ENCODE results near the gene SNAPC2.
"Not testable (repeated sequence)": the region's sequence is repeated elsewhere in the genome, so short reads cannot be mapped to it uniquely, and the experiment has no call there.

Gene SNAPC2

GRCh38 chr19:7879111-7879807 is 40.9 kb upstream of the SNAPC2 start:
- no peaks in the 10 kb centered on the region for H3K36me3 ChIP-seq (ENCODE audit: insufficient read depth, low read length)
- peaks cover 4% of the 10 kb centered on the region; the same call in 1 of the 2 replicates for H3K27me3 ChIP-seq (ENCODE audit: insufficient read depth, low read length)
- no peak overlapping the region for H3K27ac ChIP-seq (ENCODE audit: low read depth, low read length)
- no peak overlapping the region for H3K4me3 ChIP-seq (ENCODE audit: low read length)
- no peaks in the 10 kb centered on the region for H3K4me1 ChIP-seq (ENCODE audit: insufficient read depth, low read length)
- WGBS, result 91% methylated on average over 18 of the region's 18 CpGs
- no peaks in the 10 kb centered on the region for H3K9me3 ChIP-seq (ENCODE audit: insufficient read depth, low read depth, low read length)
- no peak overlapping the region for H3K9ac ChIP-seq (ENCODE audit: low read depth, low read length)

GRCh38 chr19:7879836-7880235 is 40.3 kb upstream of the SNAPC2 start:
- WGBS, result 96% methylated on average over 17 of the region's 19 CpGs
- no peaks in the 10 kb centered on the region for H3K4me1 ChIP-seq (ENCODE audit: insufficient read depth, low read length)
- H3K36me3 ChIP-seq (ENCODE audit: insufficient read depth, low read length), result no peaks in the 10 kb centered on the region
- H3K4me3 ChIP-seq (ENCODE audit: low read length), result no peak overlapping the region
- no peak overlapping the region for H3K9ac ChIP-seq (ENCODE audit: low read depth, low read length)
- no peak overlapping the region for H3K27ac ChIP-seq (ENCODE audit: low read depth, low read length)
- peaks cover 4% of the 10 kb centered on the region; the same call in 1 of the 2 replicates for H3K27me3 ChIP-seq (ENCODE audit: insufficient read depth, low read length)
- no peaks in the 10 kb centered on the region for H3K9me3 ChIP-seq (ENCODE audit: insufficient read depth, low read depth, low read length)

GRCh38 chr19:7881910-7882309 is 38.2 kb upstream of the SNAPC2 start:
- 89% methylated on average over 3 of the region's 3 CpGs for WGBS
- H3K9me3 ChIP-seq (ENCODE audit: insufficient read depth, low read depth, low read length), result no peaks in the 10 kb centered on the region
- peaks cover 4% of the 10 kb centered on the region; the same call in 1 of the 2 replicates for H3K27me3 ChIP-seq (ENCODE audit: insufficient read depth, low read length)
- no peak overlapping the region for H3K9ac ChIP-seq (ENCODE audit: low read depth, low read length)
- no peaks in the 10 kb centered on the region for H3K4me1 ChIP-seq (ENCODE audit: insufficient read depth, low read length)
- no peak overlapping the region for H3K27ac ChIP-seq (ENCODE audit: low read depth, low read length)
- H3K36me3 ChIP-seq (ENCODE audit: insufficient read depth, low read length), result no peaks in the 10 kb centered on the region
- no peak overlapping the region for H3K4me3 ChIP-seq (ENCODE audit: low read length)

GRCh38 chr19:7883105-7883504 is 37.0 kb upstream of the SNAPC2 start:
- Histone ChIP-seq H3K27me3 (ENCODE audit: insufficient read depth, low read length) (no peaks in the 10 kb centered on the region), H3K4me1 (ENCODE audit: insufficient read depth, low read length) (no peaks in the 10 kb centered on the region), H3K36me3 (ENCODE audit: insufficient read depth, low read length) (no peaks in the 10 kb centered on the region), H3K4me3 (ENCODE audit: low read length) (no peak overlapping the region), H3K9me3 (ENCODE audit: insufficient read depth, low read depth, low read length) (no peaks in the 10 kb centered on the region), H3K27ac (ENCODE audit: low read depth, low read length) (no peak overlapping the region), H3K9ac (ENCODE audit: low read depth, low read length) (no peak overlapping the region)
- 89% methylated on average over 4 of the region's 4 CpGs for WGBS

- H3K9ac ChIP-seq (ENCODE audit: low read depth, low read length), result no peak overlapping the region
- H3K36me3 ChIP-seq (ENCODE audit: insufficient read depth, low read length), result no peaks in the 10 kb centered on the region
- WGBS, result 76% methylated on average over 2 of the region's 2 CpGs
- no peaks in the 10 kb centered on the region for H3K9me3 ChIP-seq (ENCODE audit: insufficient read depth, low read depth, low read length)
- peaks cover 6% of the 10 kb centered on the region for H3K27me3 ChIP-seq (ENCODE audit: insufficient read depth, low read length)
- no peak overlapping the region for H3K4me3 ChIP-seq (ENCODE audit: low read length)
- H3K27ac ChIP-seq (ENCODE audit: low read depth, low read length), result no peak overlapping the region
- no peaks in the 10 kb centered on the region for H3K4me1 ChIP-seq (ENCODE audit: insufficient read depth, low read length)
Observed at GRCh38 chr19:7883796-7884570, 36.2 kb upstream of the SNAPC2 start.

GRCh38 chr19:7885818-7886217 is 34.3 kb upstream of the SNAPC2 start:
- WGBS, result 90% methylated on average over 7 of the region's 8 CpGs
- no peak overlapping the region for H3K27ac ChIP-seq (ENCODE audit: low read depth, low read length)
- H3K27me3 ChIP-seq (ENCODE audit: insufficient read depth, low read length), result peaks cover 13% of the 10 kb centered on the region
- H3K36me3 ChIP-seq (ENCODE audit: insufficient read depth, low read length), result no peaks in the 10 kb centered on the region
- no peaks in the 10 kb centered on the region for H3K4me1 ChIP-seq (ENCODE audit: insufficient read depth, low read length)
- H3K9ac ChIP-seq (ENCODE audit: low read depth, low read length), result no peak overlapping the region
- H3K9me3 ChIP-seq (ENCODE audit: insufficient read depth, low read depth, low read length), result no peaks in the 10 kb centered on the region
- H3K4me3 ChIP-seq (ENCODE audit: low read length), result no peak overlapping the region

GRCh38 chr19:7887408-7888144 is 32.6 kb upstream of the SNAPC2 start:
- no peaks in the 10 kb centered on the region for H3K9me3 ChIP-seq (ENCODE audit: insufficient read depth, low read depth, low read length)
- H3K36me3 ChIP-seq (ENCODE audit: insufficient read depth, low read length), result no peaks in the 10 kb centered on the region
- H3K9ac ChIP-seq (ENCODE audit: low read depth, low read length), result no peak overlapping the region
- no peaks in the 10 kb centered on the region for H3K4me1 ChIP-seq (ENCODE audit: insufficient read depth, low read length)
- H3K27ac ChIP-seq (ENCODE audit: low read depth, low read length), result no peak overlapping the region
- WGBS, result 81% methylated on average over 16 of the region's 16 CpGs
- H3K4me3 ChIP-seq (ENCODE audit: low read length), result peak overlapping the region; percentile 65; the same call in 1 of the 2 replicates
- peaks cover 13% of the 10 kb centered on the region for H3K27me3 ChIP-seq (ENCODE audit: insufficient read depth, low read length)

- Histone ChIP-seq H3K9me3 (ENCODE audit: insufficient read depth, low read depth, low read length) (no peaks in the 10 kb centered on the region), H3K27ac (ENCODE audit: low read depth, low read length) (no peak within 1 kb of the TSS), H3K4me1 (ENCODE audit: insufficient read depth, low read length) (no peaks in the 10 kb centered on the region), H3K27me3 (ENCODE audit: insufficient read depth, low read length) (peaks cover 13% of the 10 kb centered on the region), H3K4me3 (ENCODE audit: low read length) (peak within 1 kb of the TSS; percentile 65), H3K36me3 (ENCODE audit: insufficient read depth, low read length) (no peaks in the 10 kb centered on the region), H3K9ac (ENCODE audit: low read depth, low read length) (peak within 1 kb of the TSS; percentile 70)
- WGBS, result 8% methylated on average over 53 of the region's 53 CpGs
Observed at GRCh38 chr19:7888145-7888825, 31.9 kb upstream of the SNAPC2 start, which contains the start of gene LRRC8E. Gene LRRC8E, plus strand, starts transcription at chr19:7888510. Its CDS starts 7,094 bp downstream, at chr19:7895604.

GRCh38 chr19:7888826-7889217 is 31.3 kb upstream of the SNAPC2 start:
- no peaks in the 10 kb centered on the region for H3K9me3 ChIP-seq (ENCODE audit: insufficient read depth, low read depth, low read length)
- H3K27ac ChIP-seq (ENCODE audit: low read depth, low read length), result no peak overlapping the region
- peak overlapping the region; percentile 70 for H3K9ac ChIP-seq (ENCODE audit: low read depth, low read length)
- peaks cover 13% of the 10 kb centered on the region for H3K27me3 ChIP-seq (ENCODE audit: insufficient read depth, low read length)
- WGBS, result 78% methylated on average over 8 of the region's 8 CpGs
- peak overlapping the region; percentile 65 for H3K4me3 ChIP-seq (ENCODE audit: low read length)
- H3K36me3 ChIP-seq (ENCODE audit: insufficient read depth, low read length), result no peaks in the 10 kb centered on the region
- H3K4me1 ChIP-seq (ENCODE audit: insufficient read depth, low read length), result no peaks in the 10 kb centered on the region

- H3K9ac ChIP-seq (ENCODE audit: low read depth, low read length), result not testable (repeated sequence)
Observed at GRCh38 chr19:7893362-7894101, 26.6 kb upstream of the SNAPC2 start.

More at GRCh38 chr19:7893362-7894101, 26.6 kb upstream of the SNAPC2 start:
- not testable (repeated sequence) for H3K27ac ChIP-seq (ENCODE audit: low read depth, low read length); H3K9me3 ChIP-seq (ENCODE audit: insufficient read depth, low read depth, low read length); H3K4me3 ChIP-seq (ENCODE audit: low read length); H3K36me3 ChIP-seq (ENCODE audit: insufficient read depth, low read length); H3K4me1 ChIP-seq (ENCODE audit: insufficient read depth, low read length)
- 91% methylated on average over 18 of the region's 18 CpGs for WGBS
- H3K27me3 ChIP-seq (ENCODE audit: insufficient read depth, low read length), result peaks cover 11% of the 10 kb centered on the region
